HEK293 (cell line): ENCODE measurements around the gene HSPB2.

Experiments
- CTCF ChIA-PET: fragments of 350-600 bp; formaldehyde crosslinking; extraction: SDS; loops from one replicate; lab custom pipeline; 2021; ENCODE audit warnings: antibody characterized with exemption; lab: Yijun Ruan, JAX
- POLR2A ChIA-PET: fragments of 300-600 bp; formaldehyde crosslinking; extraction: SDS; loops from one replicate; lab custom pipeline; 2020; ENCODE audit warnings: antibody characterized with exemption, inconsistent platforms; lab: Yijun Ruan, JAX
- H3K27ac ChIP-seq: fragments of 200-500 bp; sonication (Bioruptor generic); 2 replicates; pipeline ENCODE4 v1.5.1; 2014; ENCODE audit warnings: low read depth, low read length, control low read depth, inconsistent platforms; ENCODE audit errors: extremely low read depth
- H3K36me3 ChIP-seq, 2 experiments: fragments of 200-500 bp in 1 of 2; sonication (Bioruptor generic) in 1 of 2; 1 replicate in 1 of 2; 2 replicates in 1 of 2; pipeline ENCODE4 v1.5.1; 2014 to 2017; ENCODE audit warnings: inconsistent platforms in 2 of 2, low read length in 2 of 2; ENCODE audit not compliant: control insufficient read depth in 2 of 2, insufficient read depth in 1 of 2
- H3K4me1 ChIP-seq: fragments of 200-500 bp; sonication (Bioruptor generic); 2 replicates; pipeline ENCODE4 v1.5.1; 2014; ENCODE audit warnings: mild to moderate bottlenecking, low read length, inconsistent platforms; ENCODE audit not compliant: control insufficient read depth, insufficient read depth
- H3K4me3 ChIP-seq: 2 replicates; pipeline ENCODE4 v1.5.1; 2011; ENCODE audit warnings: low read depth, mild to moderate bottlenecking, control low read depth, low read length, moderate library complexity
- H3K9me3 ChIP-seq: fragments of 200-500 bp; sonication (Bioruptor generic); 2 replicates; pipeline ENCODE4 v1.5.1; 2014; ENCODE audit warnings: low read depth, low read length, inconsistent platforms; ENCODE audit not compliant: control insufficient read depth, insufficient read depth
- ATF2 ChIP-seq: fragments of 450-650 bp; formaldehyde crosslinking; IDR thresholded peaks from 2 replicates; pipeline ENCODE4 v1.5.1; 2016; ENCODE audit warnings: missing biosample characterization, missing genetic modification characterization, low read depth
- HIC1 ChIP-seq: fragments of 450-650 bp; formaldehyde crosslinking; IDR thresholded peaks from 2 replicates; pipeline ENCODE4 v1.5.1; 2016; ENCODE audit warnings: missing biosample characterization, missing genetic modification characterization
- KLF17 ChIP-seq: fragments of 450-650 bp; formaldehyde crosslinking; IDR thresholded peaks from 2 replicates; pipeline ENCODE4 v1.5.1; 2016; ENCODE audit warnings: missing biosample characterization, missing genetic modification characterization
- KLF8 ChIP-seq: fragments of 450-650 bp; formaldehyde crosslinking; IDR thresholded peaks from 2 replicates; pipeline ENCODE4 v1.5.1; 2016; ENCODE audit warnings: missing biosample characterization, missing genetic modification characterization
- PATZ1 ChIP-seq: fragments of 450-650 bp; formaldehyde crosslinking; IDR thresholded peaks from 2 replicates; pipeline ENCODE4 v1.5.1; 2016; ENCODE audit warnings: missing biosample characterization, missing genetic modification characterization
- SALL2 ChIP-seq: fragments of 450-650 bp; formaldehyde crosslinking; IDR thresholded peaks from 2 replicates; pipeline ENCODE4 v1.5.0; 2017; ENCODE audit warnings: missing biosample characterization, mild to moderate bottlenecking, missing genetic modification characterization, borderline replicate concordance
- ZNF10 ChIP-seq: fragments of 450-650 bp; formaldehyde crosslinking; IDR thresholded peaks from 2 replicates; pipeline ENCODE4 v1.5.1; 2017; ENCODE audit warnings: missing biosample characterization, missing genetic modification characterization
- ZNF132 ChIP-seq: fragments of 450-650 bp; formaldehyde crosslinking; IDR thresholded peaks from 2 replicates; pipeline ENCODE4 v1.5.1; 2017; ENCODE audit warnings: missing biosample characterization, missing genetic modification characterization, borderline replicate concordance
- ZNF24 ChIP-seq: fragments of 450-650 bp; formaldehyde crosslinking; IDR thresholded peaks from 2 replicates; pipeline ENCODE4 v1.5.1; 2016; ENCODE audit warnings: missing biosample characterization, missing genetic modification characterization
- ZNF510 ChIP-seq: fragments of 450-650 bp; formaldehyde crosslinking; IDR thresholded peaks from 2 replicates; pipeline ENCODE4 v1.5.1; 2018; ENCODE audit warnings: mild to moderate bottlenecking, missing genetic modification characterization, missing biosample characterization; ENCODE audit not compliant: insufficient replicate concordance
- ZNF626 ChIP-seq: fragments of 450-650 bp; sonication (Bioruptor Pico); formaldehyde crosslinking; IDR thresholded peaks from 2 replicates; pipeline ENCODE4 v1.5.1; 2018; ENCODE audit warnings: missing biosample characterization, missing genetic modification characterization, inconsistent platforms
- ZNF658 ChIP-seq: fragments of 450-650 bp; formaldehyde crosslinking; IDR thresholded peaks from 2 replicates; pipeline ENCODE4; 2016; ENCODE audit warnings: missing biosample characterization, missing genetic modification characterization
- ZNF692 ChIP-seq: fragments of 450-650 bp; formaldehyde crosslinking; IDR thresholded peaks from 2 replicates; pipeline ENCODE4 v1.5.1; 2016; ENCODE audit warnings: missing biosample characterization, missing genetic modification characterization
- ZNF707 ChIP-seq: fragments of 450-650 bp; formaldehyde crosslinking; IDR thresholded peaks from 2 replicates; pipeline ENCODE4 v1.5.1; 2016; ENCODE audit warnings: missing biosample characterization, missing genetic modification characterization
- ZXDB ChIP-seq: fragments of 450-650 bp; formaldehyde crosslinking; IDR thresholded peaks from 2 replicates; pipeline ENCODE4 v1.5.1; 2016; ENCODE audit warnings: missing biosample characterization, missing genetic modification characterization

Gene HSPB2

GRCh38 chr11:111916768-111917167, 4.2 kb downstream of the HSPB2 start:
- no peaks in the 10 kb centered on the region for H3K4me1 ChIP-seq
- TF ChIP-seq ZNF132 (tag by site-specific recombination): no peak
- no peak for TF ChIP-seq HIC1 (tag by site-specific recombination)
- TF ChIP-seq ZNF692 (tag by site-specific recombination): no peak
- TF ChIP-seq, all 188 proteins: peak for 0
- H3K9me3 ChIP-seq: no peaks in the 10 kb centered on the region
- ChIA-PET CTCF (interaction anchor here (0.6 kb wide), 1 partner anchor 197 kb away, joined by 3 read pairs; no protein-coding TSS in a partner anchor), POLR2A (no interaction called here)
- no peak overlapping the region for H3K27ac ChIP-seq
- no peak overlapping the region for H3K4me3 ChIP-seq
- no peaks in the 10 kb centered on the region for H3K36me3 ChIP-seq

GRCh38 chr11:111917312-111917711, 4.8 kb downstream of the HSPB2 start:
- CTCF ChIA-PET: interaction anchor here (1.8 to 1.9 kb wide), 2 partner anchors 9 to 14 kb away, joined by 8 read pairs; no protein-coding TSS in a partner anchor

GRCh38 chr11:111917788-111918187, 5.3 kb downstream of the HSPB2 start:
- H3K4me1 ChIP-seq: no peaks in the 10 kb centered on the region
- no peaks in the 10 kb centered on the region for H3K9me3 ChIP-seq
- POLR2A ChIA-PET: interaction anchor here (1.6 kb wide), 1 partner anchor 9 kb away, joined by 16 read pairs; no protein-coding TSS in a partner anchor
- no peaks in the 10 kb centered on the region for H3K36me3 ChIP-seq
- no peak overlapping the region for H3K4me3 ChIP-seq
- no peak overlapping the region for H3K27ac ChIP-seq
- CTCF ChIA-PET: interaction anchor here (1.8 to 1.9 kb wide), 2 partner anchors 9 to 14 kb away, joined by 8 read pairs; no protein-coding TSS in a partner anchor
- no peak for TF ChIP-seq PATZ1 (tag by site-specific recombination)
- TF ChIP-seq SALL2 (tag by site-specific recombination): no peak
- no peak for TF ChIP-seq ZNF658 (tag by site-specific recombination)
- no peak for TF ChIP-seq ZNF510 (tag by site-specific recombination)
- TF ChIP-seq ZNF10 (tag by site-specific recombination): no peak
- TF ChIP-seq ATF2: no peak
- no peak for TF ChIP-seq KLF17 (tag by site-specific recombination)

More at GRCh38 chr11:111917312-111917711, 4.8 kb downstream of the HSPB2 start:
- H3K4me3 ChIP-seq: no peak overlapping the region
- no peaks in the 10 kb centered on the region for H3K36me3 ChIP-seq
- H3K4me1 ChIP-seq: no peaks in the 10 kb centered on the region
- no peak overlapping the region for H3K27ac ChIP-seq
- POLR2A ChIA-PET: no interaction called here
- no peaks in the 10 kb centered on the region for H3K9me3 ChIP-seq
- TF ChIP-seq ZNF658 (tag by site-specific recombination) (no peak), ZNF692 (tag by site-specific recombination) (no peak), ZNF24 (tag by site-specific recombination) (no peak), ZNF626 (tag by site-specific recombination) (no peak), ZXDB (tag by site-specific recombination) (no peak), ZNF707 (no peak), KLF17 (tag by site-specific recombination) (no peak), KLF8 (tag by site-specific recombination) (no peak)
